ENCODE results near the gene INPP4B.

The INPP4B gene

GRCh38 chr4:142416121-142416520 is 430.0 kb downstream of the INPP4B start:
- H3K27me3 ChIP-seq (ENCODE audit: insufficient read depth, low read length, poor library complexity) = no peaks in the 10 kb centered on the region
- H3K79me2 ChIP-seq (ENCODE audit: insufficient read depth, low read length) = no peaks in the 10 kb centered on the region
- TF ChIP-seq, protein P1, sequence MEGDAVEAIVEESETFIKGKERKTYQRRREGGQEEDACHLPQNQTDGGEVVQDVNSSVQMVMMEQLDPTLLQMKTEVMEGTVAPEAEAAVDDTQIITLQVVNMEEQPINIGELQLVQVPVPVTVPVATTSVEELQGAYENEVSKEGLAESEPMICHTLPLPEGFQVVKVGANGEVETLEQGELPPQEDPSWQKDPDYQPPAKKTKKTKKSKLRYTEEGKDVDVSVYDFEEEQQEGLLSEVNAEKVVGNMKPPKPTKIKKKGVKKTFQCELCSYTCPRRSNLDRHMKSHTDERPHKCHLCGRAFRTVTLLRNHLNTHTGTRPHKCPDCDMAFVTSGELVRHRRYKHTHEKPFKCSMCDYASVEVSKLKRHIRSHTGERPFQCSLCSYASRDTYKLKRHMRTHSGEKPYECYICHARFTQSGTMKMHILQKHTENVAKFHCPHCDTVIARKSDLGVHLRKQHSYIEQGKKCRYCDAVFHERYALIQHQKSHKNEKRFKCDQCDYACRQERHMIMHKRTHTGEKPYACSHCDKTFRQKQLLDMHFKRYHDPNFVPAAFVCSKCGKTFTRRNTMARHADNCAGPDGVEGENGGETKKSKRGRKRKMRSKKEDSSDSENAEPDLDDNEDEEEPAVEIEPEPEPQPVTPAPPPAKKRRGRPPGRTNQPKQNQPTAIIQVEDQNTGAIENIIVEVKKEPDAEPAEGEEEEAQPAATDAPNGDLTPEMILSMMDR (IDR thresholded peaks at IDR 0.05; ENCODE audit: borderline replicate concordance, extremely low read depth, low read length, poor library complexity, severe bottlenecking) = no peak
- no peak for TF ChIP-seq EZH2 (IDR thresholded peaks at IDR 0.05; ENCODE audit: borderline replicate concordance, low read depth, low read length, severe bottlenecking)
- H3K4me2 ChIP-seq (ENCODE audit: insufficient read depth, low read length) = no peak overlapping the region
- no peak overlapping the region for H2AFZ ChIP-seq (ENCODE audit: low read depth, low read length)
- peaks cover 16% of the 10 kb centered on the region for H3K4me1 ChIP-seq (ENCODE audit: insufficient read depth, low read length)
- H3K27ac ChIP-seq (ENCODE audit: low read length) = no peak overlapping the region
- H3K36me3 ChIP-seq (ENCODE audit: insufficient read depth, low read length) = no peaks in the 10 kb centered on the region
- no peak overlapping the region for H3K4me3 ChIP-seq (ENCODE audit: low read depth in 1 of 2, low read length in 2 of 2)
- no peaks in the 10 kb centered on the region for H4K20me1 ChIP-seq (ENCODE audit: insufficient read depth, low read length)
- DNase-seq (no peak), ATAC-seq (ENCODE audit: insufficient read depth, low read depth) (no peak)
- no peak overlapping the region for H3K9ac ChIP-seq (ENCODE audit: low read depth, low read length)
- no peaks in the 10 kb centered on the region for H3K9me3 ChIP-seq (ENCODE audit: insufficient read depth, low read length, severe bottlenecking)

DNA sequence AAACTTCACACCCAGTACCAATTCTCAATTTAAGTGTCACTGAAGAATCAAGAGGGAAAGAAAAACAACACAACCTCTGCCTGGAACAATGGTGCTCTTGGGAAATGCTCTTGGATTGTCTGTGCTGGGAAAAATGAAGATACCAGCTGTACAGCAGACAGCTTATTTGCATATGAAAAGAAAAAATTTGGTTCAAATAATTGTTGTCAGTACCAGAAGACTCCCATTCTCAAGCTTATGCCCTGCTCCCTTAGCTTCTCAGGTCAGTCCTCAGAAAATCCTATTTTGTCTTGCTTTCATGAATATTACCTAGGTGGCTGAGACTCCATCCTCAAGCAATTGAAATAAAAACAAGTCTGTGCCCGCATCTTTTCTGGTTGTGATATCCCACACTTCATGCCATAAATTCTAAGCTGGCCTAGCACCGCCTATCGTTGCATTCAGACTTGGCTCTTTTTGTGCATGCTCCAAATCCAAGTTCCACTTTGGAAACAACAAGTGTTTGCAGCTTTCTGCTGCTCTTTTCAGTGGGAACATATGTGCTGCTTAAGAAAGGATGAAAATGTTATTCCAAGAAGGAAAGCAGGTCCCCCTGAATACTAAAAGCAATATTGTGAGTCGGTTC is 431.6 kb downstream of the INPP4B start:
- Histone ChIP-seq H3K36me3 (ENCODE audit: insufficient read depth, low read length) (no peaks in the 10 kb centered on the region), H3K9ac (ENCODE audit: low read depth, low read length) (no peak overlapping the region), H3K4me1 (ENCODE audit: insufficient read depth, low read length) (peaks cover 16% of the 10 kb centered on the region), H3K27ac (ENCODE audit: low read length) (no peak overlapping the region), H2AFZ (ENCODE audit: low read depth, low read length) (no peak overlapping the region), H3K4me2 (ENCODE audit: insufficient read depth, low read length) (no peak overlapping the region), H3K79me2 (ENCODE audit: insufficient read depth, low read length) (no peaks in the 10 kb centered on the region), H3K27me3 (ENCODE audit: insufficient read depth, low read length, poor library complexity) (no peaks in the 10 kb centered on the region), H3K9me3 (ENCODE audit: insufficient read depth, low read length, severe bottlenecking) (no peaks in the 10 kb centered on the region), H3K4me3 (ENCODE audit: low read depth in 1 of 2, low read length in 2 of 2) (no peak overlapping the region), H4K20me1 (ENCODE audit: insufficient read depth, low read length) (no peaks in the 10 kb centered on the region)
- DNase-seq (no peak), ATAC-seq (ENCODE audit: insufficient read depth, low read depth) (no peak)
- TF ChIP-seq EZH2 (IDR thresholded peaks at IDR 0.05; ENCODE audit: borderline replicate concordance, low read depth, low read length, severe bottlenecking) = no peak
- TF ChIP-seq, protein P1 (IDR thresholded peaks at IDR 0.05; ENCODE audit: borderline replicate concordance, extremely low read depth, low read length, poor library complexity, severe bottlenecking) = no peak

GRCh38 chr4:142413485-142413884 is 432.6 kb downstream of the INPP4B start:
- Histone ChIP-seq H3K36me3 (ENCODE audit: insufficient read depth, low read length) (no peaks in the 10 kb centered on the region), H2AFZ (ENCODE audit: low read depth, low read length) (no peak overlapping the region)

More at GRCh38 chr4:142413485-142413884, 432.6 kb downstream of the INPP4B start:
- Histone ChIP-seq H3K9me3 (ENCODE audit: insufficient read depth, low read length, severe bottlenecking) (no peaks in the 10 kb centered on the region), H3K79me2 (ENCODE audit: insufficient read depth, low read length) (no peaks in the 10 kb centered on the region), H3K4me3 (ENCODE audit: low read depth in 1 of 2, low read length in 2 of 2) (no peak overlapping the region), H4K20me1 (ENCODE audit: insufficient read depth, low read length) (no peaks in the 10 kb centered on the region), H3K4me1 (ENCODE audit: insufficient read depth, low read length) (peaks cover 16% of the 10 kb centered on the region), H3K27ac (ENCODE audit: low read length) (no peak overlapping the region), H3K4me2 (ENCODE audit: insufficient read depth, low read length) (no peak overlapping the region), H3K27me3 (ENCODE audit: insufficient read depth, low read length, poor library complexity) (no peaks in the 10 kb centered on the region), H3K9ac (ENCODE audit: low read depth, low read length) (no peak overlapping the region)
- TF ChIP-seq, protein P1 (IDR thresholded peaks at IDR 0.05; ENCODE audit: borderline replicate concordance, extremely low read depth, low read length, poor library complexity, severe bottlenecking) = no peak
- TF ChIP-seq EZH2 (IDR thresholded peaks at IDR 0.05; ENCODE audit: borderline replicate concordance, low read depth, low read length, severe bottlenecking) = no peak
- no peak for ATAC-seq (ENCODE audit: insufficient read depth, low read depth)
- DNase-seq = no peak

Measured in DND-41 (cell line).